GM10266 (cell line): Measurements from ENCODE around the gene CEACAM19.
"Not testable (repeated sequence)": the region's sequence is repeated elsewhere in the genome, so short reads cannot be mapped to it uniquely, and the experiment has no call there.

ENCODE experiments used
- DNase-seq: peaks from one replicate; pipeline ENCODE4 v3.0.0; 2012; ENCODE audit errors: extremely low spot score
- TF ChIP-seq, protein P1 (sequence below): IDR thresholded peaks from 2 replicates; pipeline ENCODE4 v1.5.1; 2012; ENCODE audit warnings: mild to moderate bottlenecking, low read depth; ENCODE audit not compliant: control insufficient read depth, insufficient read depth; ENCODE audit errors: missing control alignments

The CEACAM19 gene

DNA sequence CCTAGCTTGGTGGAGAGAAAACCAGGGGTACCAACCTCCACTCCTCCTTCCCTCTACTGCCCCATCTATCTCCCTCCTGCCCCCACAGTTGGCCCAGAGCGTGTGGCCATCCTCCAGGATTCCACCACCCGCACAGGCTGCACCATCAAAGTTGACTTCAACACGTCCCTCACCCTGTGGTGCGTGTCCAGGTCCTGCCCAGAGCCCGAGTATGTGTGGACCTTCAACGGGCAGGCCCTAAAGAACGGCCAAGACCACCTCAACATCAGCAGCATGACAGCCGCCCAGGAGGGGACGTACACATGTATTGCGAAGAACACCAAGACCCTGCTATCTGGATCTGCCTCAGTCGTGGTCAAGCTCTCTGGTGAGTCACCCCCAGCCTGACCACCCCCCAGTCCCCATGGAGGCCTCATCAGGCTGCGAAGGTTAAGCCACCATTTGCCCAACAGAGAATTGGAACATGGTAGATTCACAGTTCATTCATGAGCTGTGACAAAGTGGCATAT lies 34.3 kb downstream of the CEACAM19 start:
- no peak for DNase-seq
- TF ChIP-seq, protein P1, sequence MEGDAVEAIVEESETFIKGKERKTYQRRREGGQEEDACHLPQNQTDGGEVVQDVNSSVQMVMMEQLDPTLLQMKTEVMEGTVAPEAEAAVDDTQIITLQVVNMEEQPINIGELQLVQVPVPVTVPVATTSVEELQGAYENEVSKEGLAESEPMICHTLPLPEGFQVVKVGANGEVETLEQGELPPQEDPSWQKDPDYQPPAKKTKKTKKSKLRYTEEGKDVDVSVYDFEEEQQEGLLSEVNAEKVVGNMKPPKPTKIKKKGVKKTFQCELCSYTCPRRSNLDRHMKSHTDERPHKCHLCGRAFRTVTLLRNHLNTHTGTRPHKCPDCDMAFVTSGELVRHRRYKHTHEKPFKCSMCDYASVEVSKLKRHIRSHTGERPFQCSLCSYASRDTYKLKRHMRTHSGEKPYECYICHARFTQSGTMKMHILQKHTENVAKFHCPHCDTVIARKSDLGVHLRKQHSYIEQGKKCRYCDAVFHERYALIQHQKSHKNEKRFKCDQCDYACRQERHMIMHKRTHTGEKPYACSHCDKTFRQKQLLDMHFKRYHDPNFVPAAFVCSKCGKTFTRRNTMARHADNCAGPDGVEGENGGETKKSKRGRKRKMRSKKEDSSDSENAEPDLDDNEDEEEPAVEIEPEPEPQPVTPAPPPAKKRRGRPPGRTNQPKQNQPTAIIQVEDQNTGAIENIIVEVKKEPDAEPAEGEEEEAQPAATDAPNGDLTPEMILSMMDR = no peak

DNA sequence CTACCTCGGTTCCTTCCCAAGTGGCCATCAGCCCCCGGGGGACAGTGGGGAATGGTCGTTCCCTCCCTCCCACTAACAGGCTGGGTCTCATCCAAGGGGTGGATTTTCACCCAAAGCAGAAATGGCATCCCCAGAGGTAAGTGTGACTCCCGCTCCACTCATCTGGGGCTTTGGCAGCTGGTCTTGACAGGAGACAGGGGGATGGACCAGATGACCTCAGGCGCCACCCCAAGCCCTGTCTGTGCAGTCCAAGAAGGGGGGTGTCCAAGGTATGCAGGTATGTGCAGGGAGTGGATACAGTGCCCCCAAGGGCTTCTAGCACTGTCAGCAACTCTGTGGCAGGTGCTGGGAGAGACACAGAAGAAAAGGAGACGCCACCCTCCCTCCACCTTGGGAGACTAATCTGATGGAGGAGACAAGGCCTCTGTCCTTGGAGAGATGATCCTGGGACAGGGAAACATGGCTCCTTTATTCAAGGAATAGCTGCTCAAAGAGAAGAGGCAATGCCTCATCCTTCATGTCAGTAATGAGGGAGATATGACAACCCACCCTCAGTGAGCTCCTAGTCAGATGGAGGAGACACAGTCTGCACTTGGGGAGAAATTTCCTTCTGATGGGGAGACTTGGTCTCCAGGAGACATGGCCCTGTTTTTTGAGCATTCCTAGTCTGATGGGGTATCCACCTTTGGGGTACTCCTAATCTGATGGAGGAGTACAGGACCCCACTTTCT lies 35.4 kb downstream of the CEACAM19 start:
- TF ChIP-seq, protein P1 = no peak
- no peak for DNase-seq

DNA sequence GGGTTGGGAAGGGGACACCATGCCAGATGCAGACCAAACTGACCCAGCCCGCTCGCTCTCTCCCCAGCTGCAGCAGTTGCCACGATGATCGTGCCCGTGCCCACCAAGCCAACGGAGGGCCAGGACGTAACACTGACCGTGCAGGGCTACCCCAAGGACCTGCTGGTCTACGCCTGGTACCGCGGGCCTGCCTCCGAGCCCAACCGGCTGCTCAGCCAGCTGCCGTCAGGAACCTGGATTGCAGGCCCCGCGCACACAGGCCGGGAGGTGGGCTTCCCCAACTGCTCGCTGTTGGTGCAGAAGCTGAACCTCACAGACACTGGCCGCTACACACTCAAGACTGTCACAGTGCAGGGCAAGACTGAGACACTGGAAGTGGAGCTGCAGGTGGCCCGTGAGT lies 36.5 kb downstream of the CEACAM19 start:
- TF ChIP-seq, protein P1 = no peak

DNA sequence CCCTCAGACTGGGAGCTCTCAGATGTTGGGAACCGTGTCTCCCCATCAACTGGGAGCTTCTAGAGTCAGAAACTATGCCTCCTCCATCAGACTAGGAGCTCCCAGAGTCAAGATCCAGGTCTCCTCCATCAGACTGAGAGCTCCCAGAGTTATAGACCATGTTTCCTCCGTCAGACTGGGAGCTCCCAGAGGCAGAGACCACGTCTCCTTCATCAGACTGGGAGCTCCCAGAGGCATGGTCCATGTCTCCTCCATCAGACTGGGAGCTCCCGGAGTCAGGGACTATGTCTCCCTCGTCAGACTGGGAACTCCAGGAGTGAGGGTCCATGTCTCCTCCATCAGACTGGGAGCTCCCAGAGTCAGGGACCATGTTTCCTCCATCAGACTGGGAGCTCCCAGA lies 37.7 kb downstream of the CEACAM19 start:
- no peak for DNase-seq
- TF ChIP-seq, protein P1 = no peak

More for the DNA sequence above, 36.5 kb downstream of the CEACAM19 start:
- DNase-seq = no peak

DNA sequence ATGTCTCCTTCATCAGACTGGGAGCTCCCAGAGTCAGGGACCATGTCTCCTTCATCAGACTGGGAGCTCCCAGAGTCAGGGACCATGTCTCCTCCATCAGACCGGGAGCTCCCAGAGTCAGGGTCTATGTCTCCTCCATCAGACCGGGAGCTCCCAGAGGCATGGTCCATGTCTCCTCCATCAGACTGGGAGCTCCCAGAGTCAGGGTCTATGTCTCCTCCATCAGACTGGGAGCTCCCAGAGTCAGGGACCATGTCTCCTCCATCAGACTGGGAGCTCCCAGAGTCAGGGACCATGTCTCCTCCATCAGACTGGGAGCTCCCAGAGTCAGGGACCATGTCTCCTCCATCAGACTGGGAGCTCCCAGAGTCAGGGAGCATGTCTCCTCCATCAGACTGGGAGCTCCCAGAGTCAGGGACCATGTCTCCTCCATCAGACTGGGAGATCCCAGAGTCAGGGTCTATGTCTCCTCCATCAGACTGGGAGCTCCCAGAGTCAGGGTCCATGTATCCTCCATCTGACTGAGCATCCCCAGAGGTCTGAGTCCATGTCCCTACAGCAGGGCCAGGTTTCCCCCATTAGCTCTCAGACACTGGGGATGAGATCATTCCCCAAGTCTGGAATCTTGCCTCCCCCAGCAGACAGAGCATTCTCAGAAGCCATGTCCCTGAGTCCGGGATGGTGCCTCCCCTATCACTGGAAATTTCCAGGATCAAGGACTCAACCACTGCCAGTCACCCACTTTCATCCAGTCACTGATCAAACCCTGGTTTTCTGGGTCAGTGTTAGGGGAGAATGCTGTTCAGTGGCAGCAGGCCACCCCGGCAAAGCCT lies 38.4 kb downstream of the CEACAM19 start:
- not testable (repeated sequence) for DNase-seq

DNA sequence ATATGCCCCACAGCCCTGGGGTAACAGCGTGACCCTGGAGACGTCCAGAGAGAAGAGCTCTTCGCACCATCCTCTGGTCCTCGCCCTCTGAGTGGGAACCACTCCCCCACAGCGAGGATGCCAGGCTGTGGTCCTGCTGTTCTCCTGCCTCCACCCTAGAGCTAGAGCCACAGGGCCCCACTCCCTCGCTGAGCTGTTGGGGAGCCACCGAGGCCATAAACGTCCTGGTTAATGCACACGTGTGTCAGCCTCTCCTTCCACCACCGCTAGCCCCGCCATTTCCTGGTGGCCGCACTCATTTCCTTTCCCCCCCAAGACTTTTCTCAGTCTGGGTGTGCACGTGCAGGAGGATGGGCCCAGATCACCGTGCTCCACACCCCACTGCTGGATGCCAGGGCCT lies 39.2 kb downstream of the CEACAM19 start:
- TF ChIP-seq, protein P1 = no peak

DNA sequence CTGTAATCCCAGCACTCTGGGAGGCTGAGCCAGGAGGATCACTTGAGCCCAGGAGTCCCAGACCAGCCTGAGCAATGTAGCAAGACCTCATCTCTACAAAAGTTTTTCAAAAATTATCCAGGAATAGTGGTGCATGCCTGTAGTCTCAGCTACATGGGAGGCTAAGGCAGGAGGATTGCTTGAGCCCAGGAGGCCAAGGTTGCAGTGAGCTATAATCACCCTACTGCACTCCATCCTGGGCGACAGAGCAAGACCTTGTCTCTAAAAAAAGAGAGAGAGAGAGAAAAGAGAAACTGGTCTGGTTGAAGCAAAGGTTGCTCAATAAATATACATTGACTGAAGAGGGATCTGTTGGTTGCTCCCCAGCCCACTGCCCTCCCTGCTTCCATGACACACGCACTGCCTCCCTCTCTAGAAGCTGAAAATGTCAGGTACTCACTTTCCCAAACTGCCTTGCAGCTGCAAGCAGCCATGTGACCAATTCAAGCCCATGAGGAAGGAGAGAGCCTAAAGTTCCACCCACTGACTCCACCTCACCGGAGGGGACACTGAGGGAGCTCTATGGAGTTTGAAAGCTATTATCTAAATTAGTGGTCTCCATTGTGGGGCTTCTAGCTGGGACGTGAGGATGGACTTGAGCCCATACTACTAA lies 41.7 kb downstream of the CEACAM19 start:
- no peak for DNase-seq

More for the DNA sequence above, 39.2 kb downstream of the CEACAM19 start:
- no peak for DNase-seq

More for the DNA sequence above, 41.7 kb downstream of the CEACAM19 start:
- TF ChIP-seq, protein P1 = no peak
